HEK293 (cell line): ENCODE data around the gene INCA1.

Experiments
- HOXD13 ChIP-seq: sonication (generic); formaldehyde crosslinking; IDR thresholded peaks from 2 replicates; pipeline ENCODE4 v1.8.0; 2022; ENCODE audit warnings: missing genetic modification reagents, borderline replicate concordance
- KLF1 ChIP-seq: fragments of 450-650 bp; formaldehyde crosslinking; IDR thresholded peaks from 2 replicates; pipeline ENCODE4 v1.5.1; 2016; ENCODE audit warnings: missing biosample characterization, missing genetic modification characterization
- SP2 ChIP-seq: fragments of 450-650 bp; formaldehyde crosslinking; IDR thresholded peaks from 2 replicates; pipeline ENCODE4 v1.5.1; 2016; ENCODE audit warnings: missing biosample characterization, missing genetic modification characterization
- ZBTB7A ChIP-seq: fragments of 450-650 bp; formaldehyde crosslinking; IDR thresholded peaks from 2 replicates; pipeline ENCODE4 v1.5.1; 2016; ENCODE audit warnings: low read depth, missing biosample characterization, missing genetic modification characterization
- ZNF324 ChIP-seq: fragments of 450-650 bp; formaldehyde crosslinking; IDR thresholded peaks from 2 replicates; pipeline ENCODE4 v1.5.1; 2016; ENCODE audit warnings: missing biosample characterization, missing genetic modification characterization
- ZNF335 ChIP-seq: fragments of 450-650 bp; formaldehyde crosslinking; conservative IDR thresholded peaks from 2 replicates; pipeline ENCODE4 v1.5.1; 2016; ENCODE audit warnings: missing biosample characterization, missing genetic modification characterization
- ZNF501 ChIP-seq: fragments of 450-650 bp; formaldehyde crosslinking; IDR thresholded peaks from 2 replicates; pipeline ENCODE4 v1.5.1; 2016; ENCODE audit warnings: missing biosample characterization, missing genetic modification characterization
- ZNF830 ChIP-seq: fragments of 450-650 bp; IDR thresholded peaks from 2 replicates; pipeline ENCODE4 v1.5.0; 2018; ENCODE audit warnings: missing biosample characterization, missing genetic modification characterization, low read depth, mild to moderate bottlenecking, moderate library complexity
- TF ChIP-seq, protein P1 (sequence below): fragments of 450-650 bp; formaldehyde crosslinking; IDR thresholded peaks from 2 replicates; pipeline ENCODE4 v1.5.1; 2016; ENCODE audit warnings: missing biosample characterization, missing genetic modification characterization
- TF ChIP-seq, protein P2 (sequence below): fragments of 450-650 bp; formaldehyde crosslinking; optimal IDR thresholded peaks from 2 replicates; pipeline ENCODE3; 2016; ENCODE audit warnings: missing biosample characterization, mild to moderate bottlenecking, missing genetic modification characterization

DNA sequence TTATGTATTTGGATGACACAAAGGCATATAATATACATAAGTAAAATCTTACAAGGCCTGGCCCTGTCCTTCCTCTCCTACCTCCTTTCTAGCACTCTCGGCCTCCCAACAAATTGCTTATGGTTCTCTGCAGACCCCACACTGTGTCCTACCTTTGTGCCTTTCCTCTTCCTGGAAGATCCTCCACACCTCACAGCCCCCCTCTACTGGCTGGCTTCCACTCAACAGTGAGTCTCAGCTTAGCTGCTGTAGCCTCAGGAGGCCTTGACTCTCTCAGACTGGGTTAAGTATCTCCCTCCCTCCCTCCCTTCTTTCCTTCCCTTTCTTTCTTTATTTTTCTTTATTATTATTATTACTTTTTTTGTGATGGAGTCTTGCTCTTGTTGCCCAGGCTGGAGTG, 46.2 kb upstream of the INCA1 start:
- TF ChIP-seq, protein P1, sequence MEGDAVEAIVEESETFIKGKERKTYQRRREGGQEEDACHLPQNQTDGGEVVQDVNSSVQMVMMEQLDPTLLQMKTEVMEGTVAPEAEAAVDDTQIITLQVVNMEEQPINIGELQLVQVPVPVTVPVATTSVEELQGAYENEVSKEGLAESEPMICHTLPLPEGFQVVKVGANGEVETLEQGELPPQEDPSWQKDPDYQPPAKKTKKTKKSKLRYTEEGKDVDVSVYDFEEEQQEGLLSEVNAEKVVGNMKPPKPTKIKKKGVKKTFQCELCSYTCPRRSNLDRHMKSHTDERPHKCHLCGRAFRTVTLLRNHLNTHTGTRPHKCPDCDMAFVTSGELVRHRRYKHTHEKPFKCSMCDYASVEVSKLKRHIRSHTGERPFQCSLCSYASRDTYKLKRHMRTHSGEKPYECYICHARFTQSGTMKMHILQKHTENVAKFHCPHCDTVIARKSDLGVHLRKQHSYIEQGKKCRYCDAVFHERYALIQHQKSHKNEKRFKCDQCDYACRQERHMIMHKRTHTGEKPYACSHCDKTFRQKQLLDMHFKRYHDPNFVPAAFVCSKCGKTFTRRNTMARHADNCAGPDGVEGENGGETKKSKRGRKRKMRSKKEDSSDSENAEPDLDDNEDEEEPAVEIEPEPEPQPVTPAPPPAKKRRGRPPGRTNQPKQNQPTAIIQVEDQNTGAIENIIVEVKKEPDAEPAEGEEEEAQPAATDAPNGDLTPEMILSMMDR (tag by site-specific recombination): no peak
- TF ChIP-seq ZNF335 (tag by site-specific recombination): no peak
- TF ChIP-seq ZNF501 (tag by site-specific recombination): no peak
- TF ChIP-seq SP2 (tag by site-specific recombination): no peak
- TF ChIP-seq HOXD13 (CRISPR knock-in tag): no peak
- no peak for TF ChIP-seq ZNF324
- TF ChIP-seq ZNF830 (tag by site-specific recombination): no peak
- TF ChIP-seq, protein P2, sequence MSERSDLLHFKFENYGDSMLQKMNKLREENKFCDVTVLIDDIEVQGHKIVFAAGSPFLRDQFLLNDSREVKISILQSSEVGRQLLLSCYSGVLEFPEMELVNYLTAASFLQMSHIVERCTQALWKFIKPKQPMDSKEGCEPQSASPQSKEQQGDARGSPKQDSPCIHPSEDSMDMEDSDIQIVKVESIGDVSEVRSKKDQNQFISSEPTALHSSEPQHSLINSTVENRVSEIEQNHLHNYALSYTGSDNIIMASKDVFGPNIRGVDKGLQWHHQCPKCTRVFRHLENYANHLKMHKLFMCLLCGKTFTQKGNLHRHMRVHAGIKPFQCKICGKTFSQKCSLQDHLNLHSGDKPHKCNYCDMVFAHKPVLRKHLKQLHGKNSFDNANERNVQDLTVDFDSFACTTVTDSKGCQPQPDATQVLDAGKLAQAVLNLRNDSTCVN (tag by site-specific recombination): no peak
- TF ChIP-seq KLF1 (tag by site-specific recombination): no peak
- no peak for TF ChIP-seq ZBTB7A
